Activated CD8-positive, alpha-beta memory T cell treated with anti-CD3 and anti-CD28 coated beads for 24 hours (primary cell): ENCODE measurements around the gene ZRANB3.
"Not testable (repeated sequence)": the region's sequence is repeated elsewhere in the genome, so short reads cannot be mapped to it uniquely, and the experiment has no call there.

Experiments
- DNase-seq: peaks from one replicate; pipeline ENCODE4 v3.0.0-alpha.2; 2020

ZRANB3 gene

GRCh38 chr2:135530313-135531230, at the start of gene ZRANB3:
ZRANB3 (minus strand) TSS chr2:135531218.
- DNase-seq, result peak; percentile 92

- DNase-seq, result no peak
Observed at GRCh38 chr2:135573620-135574019, 42.6 kb upstream of the ZRANB3 start.

- DNase-seq, result no peak
Observed at GRCh38 chr2:135570884-135571283, 39.9 kb upstream of the ZRANB3 start.

GRCh38 chr2:135563793-135564192, 32.8 kb upstream of the ZRANB3 start:
- no peak for DNase-seq

- DNase-seq, result no peak
Observed at GRCh38 chr2:135561925-135562324, 30.9 kb upstream of the ZRANB3 start.

- DNase-seq, result no peak
Observed at GRCh38 chr2:135557530-135557929, 26.5 kb upstream of the ZRANB3 start.

- DNase-seq, result no peak
Observed at GRCh38 chr2:135555311-135555710, 24.3 kb upstream of the ZRANB3 start.

- DNase-seq, result no peak
Observed at GRCh38 chr2:135552887-135553286, 21.9 kb upstream of the ZRANB3 start.

GRCh38 chr2:135551356-135551755, 20.3 kb upstream of the ZRANB3 start:
- no peak for DNase-seq

- DNase-seq, result no peak
Observed at GRCh38 chr2:135547311-135547710, 16.3 kb upstream of the ZRANB3 start.

- DNase-seq, result no peak
Observed at GRCh38 chr2:135546436-135546835, 15.4 kb upstream of the ZRANB3 start.

GRCh38 chr2:135533545-135533944, 2.5 kb upstream of the ZRANB3 start:
- DNase-seq, result not testable (repeated sequence)

- no peak for DNase-seq
Observed at GRCh38 chr2:135532581-135532980, 1.6 kb upstream of the ZRANB3 start.

- peak; percentile 94 for DNase-seq
Observed at GRCh38 chr2:135531231-135532197, 496 bp upstream of the ZRANB3 start, which contains the start of gene R3HDM1. R3HDM1 (plus strand) TSS chr2:135531484; CDS start chr2:135604846, 73,362 bp downstream.

GRCh38 chr2:135528006-135528405, 3.0 kb downstream of the ZRANB3 start:
- no peak for DNase-seq

GRCh38 chr2:135525786-135526185, 5.2 kb downstream of the ZRANB3 start:
- DNase-seq, result no peak

- no peak for DNase-seq
Observed at GRCh38 chr2:135512099-135512498, 18.9 kb downstream of the ZRANB3 start.

GRCh38 chr2:135510577-135510976, 20.4 kb downstream of the ZRANB3 start:
- no peak for DNase-seq

GRCh38 chr2:135504811-135505210, 26.2 kb downstream of the ZRANB3 start:
- DNase-seq, result no peak

- DNase-seq, result not testable (repeated sequence)
Observed at GRCh38 chr2:135498588-135498987, 32.4 kb downstream of the ZRANB3 start.

- DNase-seq, result no peak
Observed at GRCh38 chr2:135494917-135495316, 36.1 kb downstream of the ZRANB3 start.

GRCh38 chr2:135494503-135494902, 36.5 kb downstream of the ZRANB3 start:
- no peak for DNase-seq

GRCh38 chr2:135490376-135490775, 40.6 kb downstream of the ZRANB3 start:
- DNase-seq, result no peak
